ENCODE measurements around the gene SLC25A27.

Gene SLC25A27

GRCh38 chr6:46667377-46667776 is 14.6 kb downstream of the SLC25A27 start:
- TF ChIP-seq CTCF (IDR thresholded peaks at IDR 0.05; ENCODE audit: low read depth, low read length) = no peak
- no peak overlapping the region for H3K4me3 ChIP-seq (ENCODE audit: low read depth, low read length)

- TF ChIP-seq CTCF (IDR thresholded peaks at IDR 0.05; ENCODE audit: low read depth, low read length) = no peak
- H3K4me3 ChIP-seq (ENCODE audit: low read depth, low read length) = no peak overlapping the region
Measured at GRCh38 chr6:46674410-46674809, 21.6 kb downstream of the SLC25A27 start.

GRCh38 chr6:46676604-46677313 is 24.0 kb downstream of the SLC25A27 start:
- no peak for TF ChIP-seq CTCF (IDR thresholded peaks at IDR 0.05; ENCODE audit: low read depth, low read length)
- no peak overlapping the region for H3K4me3 ChIP-seq (ENCODE audit: low read depth, low read length)

GRCh38 chr6:46677314-46677654 is 24.5 kb downstream of the SLC25A27 start:
- no peak overlapping the region for H3K4me3 ChIP-seq (ENCODE audit: low read depth, low read length)
- TF ChIP-seq CTCF (IDR thresholded peaks at IDR 0.05; ENCODE audit: low read depth, low read length) = no peak

GRCh38 chr6:46684771-46685170 is 32.0 kb downstream of the SLC25A27 start:
- no peak overlapping the region for H3K4me3 ChIP-seq (ENCODE audit: low read depth, low read length)
- no peak for TF ChIP-seq CTCF (IDR thresholded peaks at IDR 0.05; ENCODE audit: low read depth, low read length)

GRCh38 chr6:46687619-46688097 is 34.9 kb downstream of the SLC25A27 start, which contains the start of gene TDRD6:
Gene TDRD6, plus strand, starts transcription at chr6:46687885. Its CDS starts 244 bp downstream, at chr6:46688129.
- TF ChIP-seq CTCF (IDR thresholded peaks at IDR 0.05; ENCODE audit: low read depth, low read length) = no peak
- no peak within 1 kb of the TSS for H3K4me3 ChIP-seq (ENCODE audit: low read depth, low read length)

GRCh38 chr6:46688117-46688965 is 35.6 kb downstream of the SLC25A27 start:
- no peak for TF ChIP-seq CTCF (IDR thresholded peaks at IDR 0.05; ENCODE audit: low read depth, low read length)
- H3K4me3 ChIP-seq (ENCODE audit: low read depth, low read length) = no peak overlapping the region
